ENCODE results near the gene SCMH1.

- TF ChIP-seq POLR2A (IDR thresholded peaks at IDR 0.05; ENCODE audit: borderline replicate concordance, extremely low read depth, insufficient read depth, insufficient read length) (no peak), REST (IDR thresholded peaks at IDR 0.05; ENCODE audit: low read depth) (no peak)
These were observed 72.9 kb downstream of the SCMH1 start for GRCh38 chr1:41169066-41169798.
